HG03108 (cell line): ENCODE results near the gene EXOSC1.
"Not testable (repeated sequence)": the region's sequence is repeated elsewhere in the genome, so short reads cannot be mapped to it uniquely, and the experiment has no call there.

ENCODE experiments used
- ATAC-seq: cut with Tn5 transposase; IDR thresholded peaks from one replicate; pipeline ENCODE4 v1.9.1; 2021; ENCODE audit warnings: moderate library complexity; ENCODE audit not compliant: unreplicated experiment

The EXOSC1 gene

GRCh38 chr10:97459933-97460332 lies 14.1 kb upstream of the EXOSC1 start:
- no peak for ATAC-seq

DNA sequence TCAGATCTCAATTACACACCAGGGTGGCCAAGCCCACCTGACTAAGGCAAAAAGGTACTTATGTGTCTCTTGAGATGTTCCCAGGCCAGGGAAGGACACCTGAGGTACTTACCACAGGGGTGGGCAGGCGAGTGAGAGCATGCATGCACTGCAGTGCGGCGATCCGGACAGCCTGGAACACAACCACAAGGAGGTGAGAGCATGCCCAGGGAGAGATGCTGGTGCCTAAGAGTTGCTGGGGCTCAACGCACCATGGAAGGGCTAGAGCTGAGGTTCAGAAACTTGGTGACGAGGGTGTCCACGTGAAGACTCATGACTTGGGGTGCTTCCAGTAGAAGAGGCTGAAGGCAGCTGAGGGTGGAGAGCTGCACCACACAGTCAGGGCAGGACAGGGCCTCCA lies 13.3 kb upstream of the EXOSC1 start:
- no peak for ATAC-seq

- ATAC-seq: no peak
Observed at GRCh38 chr10:97456686-97457065, 10.9 kb upstream of the EXOSC1 start.

- ATAC-seq: no peak
Observed at GRCh38 chr10:97456034-97456685, 10.4 kb upstream of the EXOSC1 start.

GRCh38 chr10:97454330-97455036 lies 8.7 kb upstream of the EXOSC1 start:
- ATAC-seq: no peak

DNA sequence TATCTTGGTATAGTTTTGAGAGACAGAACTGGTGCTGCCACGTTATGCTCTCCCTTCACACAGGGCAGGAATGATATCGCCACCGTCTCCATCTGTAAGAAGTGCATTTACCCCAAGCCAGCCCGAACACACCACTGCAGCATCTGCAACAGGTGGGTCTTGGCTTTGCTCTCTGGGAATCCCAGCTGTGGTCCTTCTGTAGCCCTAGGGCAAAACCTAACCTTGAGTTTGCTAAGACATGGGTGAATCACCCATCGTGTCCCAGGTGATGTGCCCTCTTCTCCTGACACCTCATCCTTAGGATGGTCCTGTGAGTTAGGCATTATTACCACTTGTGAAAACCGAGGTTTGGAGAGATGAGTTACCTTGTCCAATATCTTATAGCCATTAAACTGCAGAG lies 6.5 kb upstream of the EXOSC1 start:
- no peak for ATAC-seq

GRCh38 chr10:97451605-97452004 lies 5.8 kb upstream of the EXOSC1 start:
- no peak for ATAC-seq

GRCh38 chr10:97450828-97451227 lies 5.0 kb upstream of the EXOSC1 start:
- no peak for ATAC-seq

DNA sequence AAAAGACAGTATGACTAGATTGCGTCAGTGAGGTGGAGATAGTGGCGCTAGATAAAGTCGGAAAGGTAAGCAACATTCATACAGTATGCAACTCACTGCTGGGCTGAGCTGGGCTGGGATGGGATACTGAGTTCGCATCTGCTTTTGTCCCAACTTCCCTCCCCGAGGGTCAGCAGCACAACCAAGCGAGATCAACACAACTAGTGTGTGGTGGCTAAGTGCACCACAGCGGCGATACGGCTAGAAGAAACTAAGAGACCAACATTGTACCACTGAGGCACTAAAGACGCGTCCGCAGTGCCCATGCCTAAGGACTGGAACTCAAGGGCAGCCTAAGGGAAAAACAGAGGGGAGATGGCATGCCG lies 467 bp downstream of the EXOSC1 start:
- ATAC-seq: no peak

DNA sequence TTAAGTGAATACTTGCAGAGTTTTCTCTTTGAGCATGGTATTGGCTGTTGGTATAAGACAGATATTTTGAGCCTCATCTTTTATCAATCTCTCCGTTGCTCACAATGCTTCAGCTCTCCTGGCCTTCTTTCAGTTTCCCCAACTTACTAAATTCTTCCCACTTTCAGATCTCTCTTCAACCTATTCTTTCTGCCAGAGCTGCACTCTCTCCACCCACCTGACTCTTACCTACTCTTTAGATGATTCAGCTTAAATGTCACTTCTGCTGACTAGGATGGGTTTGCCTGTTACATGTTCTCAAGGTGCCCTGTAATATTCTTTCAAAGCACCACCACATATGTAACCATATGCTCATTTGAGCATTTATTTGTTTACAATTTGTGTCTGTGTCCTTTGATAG lies 1.6 kb downstream of the EXOSC1 start:
- ATAC-seq: no peak

- ATAC-seq: no peak
Observed at GRCh38 chr10:97442277-97442676, 3.5 kb downstream of the EXOSC1 start.

DNA sequence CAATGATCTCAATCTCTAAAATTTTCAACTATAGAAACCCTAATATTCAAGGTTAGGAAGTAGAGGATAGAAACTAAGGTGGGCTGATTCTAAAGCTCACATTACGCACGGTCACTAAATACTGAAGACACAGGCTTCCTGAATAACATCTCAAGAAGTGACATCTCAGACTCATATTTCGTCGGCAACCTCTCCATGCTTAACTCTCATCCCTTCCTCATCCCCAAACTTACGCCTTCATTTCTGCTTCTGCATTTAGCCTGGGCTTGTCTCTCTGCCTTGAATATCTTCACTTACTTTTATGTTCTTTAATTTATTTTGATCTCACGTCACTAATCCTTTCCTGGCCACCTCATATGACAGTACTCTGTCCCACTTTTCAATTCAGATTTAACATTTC lies 10.6 kb downstream of the EXOSC1 start:
- no peak for ATAC-seq

- no peak for ATAC-seq
Observed at GRCh38 chr10:97434557-97434956, 11.2 kb downstream of the EXOSC1 start.

DNA sequence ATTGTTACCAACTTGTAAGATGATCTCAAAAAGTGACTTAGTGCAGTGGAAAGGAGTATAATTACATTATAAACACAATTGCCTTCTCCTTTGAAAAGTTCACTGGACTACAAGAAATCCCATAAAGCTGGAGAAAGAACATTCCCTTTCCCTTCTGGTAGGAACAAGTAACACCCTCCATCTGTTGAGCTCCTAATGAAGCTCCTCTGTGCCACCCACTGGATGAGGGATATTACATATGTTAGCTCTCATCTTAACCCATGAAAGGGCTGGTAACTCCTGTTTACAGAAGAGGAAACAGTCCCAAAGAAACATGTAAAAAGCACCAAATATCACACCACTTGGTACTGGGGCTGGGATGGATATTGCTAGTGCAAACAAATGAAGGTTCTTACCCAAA lies 11.8 kb downstream of the EXOSC1 start:
- ATAC-seq: no peak

DNA sequence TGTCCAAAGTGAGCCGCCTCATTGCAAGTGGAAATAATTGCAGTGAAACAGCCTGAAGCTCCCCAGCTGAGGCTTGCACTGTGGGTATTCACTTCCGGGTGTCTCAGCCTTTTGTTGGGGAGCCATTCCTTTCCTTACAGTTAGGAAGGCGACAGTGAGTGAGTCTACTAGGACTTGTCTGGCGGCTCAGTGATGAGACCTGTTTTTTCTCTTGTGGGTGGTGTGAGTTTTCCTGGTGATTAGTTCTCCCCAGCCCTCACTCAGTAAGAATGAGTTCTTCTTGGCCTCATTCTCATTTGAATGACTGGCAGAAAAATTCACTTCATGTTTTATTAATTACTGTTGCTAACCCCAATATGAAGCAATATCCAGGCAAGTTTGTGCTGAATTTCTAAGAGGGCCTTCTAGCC lies 17.2 kb downstream of the EXOSC1 start:
- ATAC-seq: no peak

DNA sequence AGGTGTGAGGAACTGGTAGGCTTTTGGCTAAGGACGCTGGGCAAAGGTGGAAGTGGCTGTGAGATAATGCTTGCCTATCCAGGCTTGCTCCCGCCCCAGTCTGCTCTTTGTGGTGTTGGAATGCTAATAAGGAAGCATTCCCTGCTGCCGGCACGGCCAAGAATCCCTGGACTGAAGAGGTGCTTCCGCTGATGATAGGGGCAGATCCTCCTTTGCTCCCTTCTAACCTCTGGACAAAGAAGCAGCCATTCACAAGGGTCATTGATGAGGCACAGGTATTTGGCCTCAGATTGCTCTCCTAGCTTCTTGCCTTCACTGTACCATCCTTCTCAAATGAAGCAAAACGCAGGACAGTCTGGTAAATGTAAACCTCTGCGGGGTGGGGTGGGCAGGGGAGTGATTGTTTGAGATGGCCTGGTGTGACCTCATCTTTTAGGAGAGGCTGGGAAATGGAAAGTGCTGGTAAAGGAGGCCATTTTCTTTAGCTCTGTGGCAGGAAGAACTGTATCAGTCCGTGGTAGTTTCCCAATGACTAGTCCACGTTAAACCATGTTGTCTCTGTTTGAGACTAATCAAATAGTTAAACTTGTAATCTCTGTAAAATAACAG lies 18.1 kb downstream of the EXOSC1 start:
- ATAC-seq: no peak

- no peak for ATAC-seq
Observed at GRCh38 chr10:97426776-97427570, 18.8 kb downstream of the EXOSC1 start.

DNA sequence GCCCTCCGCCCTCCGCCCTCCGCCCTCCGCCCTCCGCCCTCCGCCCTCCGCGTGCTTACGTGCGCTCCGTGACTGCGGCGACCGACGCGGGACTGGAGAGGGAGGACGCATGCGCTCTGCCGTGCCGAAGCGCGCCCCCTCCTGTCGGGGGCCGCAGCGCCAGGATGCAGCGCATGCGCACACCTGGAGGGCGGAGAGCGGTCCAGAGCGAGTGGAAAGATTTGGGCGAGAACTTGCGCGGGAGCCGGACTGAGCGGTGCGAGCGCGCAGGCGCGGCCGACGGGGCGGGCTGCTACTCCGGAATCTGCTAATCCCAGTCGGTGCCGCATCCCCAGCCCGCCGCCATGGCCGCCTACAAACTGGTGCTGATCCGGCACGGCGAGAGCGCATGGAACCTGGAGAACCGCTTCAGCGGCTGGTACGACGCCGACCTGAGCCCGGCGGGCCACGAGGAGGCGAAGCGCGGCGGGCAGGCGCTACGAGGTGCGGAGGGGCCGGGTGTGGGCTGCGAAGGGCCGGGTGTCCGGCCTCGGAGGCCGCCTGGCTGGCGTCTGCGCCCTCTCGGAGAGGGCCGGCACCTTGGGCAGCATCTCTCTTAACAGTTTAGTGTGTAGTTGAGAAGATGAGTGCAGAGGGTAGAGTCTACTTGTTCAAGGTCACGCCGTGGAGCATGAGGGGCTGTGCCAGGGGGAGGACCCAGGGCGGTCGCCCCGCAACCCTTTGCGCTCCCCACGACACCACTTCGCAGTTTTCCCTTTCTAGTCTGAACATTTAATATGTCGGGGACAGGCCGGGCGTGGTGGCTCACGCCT lies 19.6 kb downstream of the EXOSC1 start, which contains the start of gene PGAM1:
PGAM1 (plus strand) TSS at position 228 of the 812 bp plus-strand sequence; CDS start at position 345, 117 bp downstream.
- peak; percentile 85 for ATAC-seq

DNA sequence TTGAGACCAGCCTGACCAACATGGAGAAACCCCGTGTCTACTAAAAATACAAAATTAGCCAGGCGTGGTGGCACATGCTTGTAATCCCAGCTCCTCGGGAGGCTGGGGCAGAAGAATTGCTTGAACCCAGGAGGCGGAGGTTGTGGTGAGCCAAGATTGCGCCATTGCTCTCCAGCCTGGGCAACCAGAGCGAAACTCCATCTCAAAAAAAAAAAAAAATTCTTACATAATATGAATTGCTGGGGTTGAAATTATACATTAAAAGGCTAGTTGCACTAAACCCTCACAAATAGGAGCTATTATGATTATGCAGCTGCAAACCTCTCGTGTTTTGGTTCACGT lies 22.1 kb downstream of the EXOSC1 start:
- ATAC-seq: not testable (repeated sequence)

DNA sequence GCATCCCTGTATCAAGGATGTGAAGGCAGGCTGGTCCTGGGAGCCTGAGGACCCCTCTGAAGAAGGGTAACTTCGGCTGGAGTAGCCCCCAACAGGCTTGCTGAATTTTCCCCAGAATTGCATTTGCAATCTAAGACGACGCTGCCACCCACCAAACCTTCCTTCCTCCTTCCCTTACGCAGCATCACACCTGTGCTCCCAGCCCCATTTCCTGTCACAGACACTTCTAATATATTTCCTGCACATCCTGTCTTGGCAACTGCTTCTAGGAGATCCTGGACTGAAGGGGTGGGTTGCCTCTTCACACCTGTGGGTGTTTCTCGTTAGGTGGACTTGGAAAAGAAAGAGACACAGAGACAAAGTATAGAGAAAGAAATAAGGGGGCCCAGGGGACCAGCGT lies 29.2 kb downstream of the EXOSC1 start:
- no peak for ATAC-seq

DNA sequence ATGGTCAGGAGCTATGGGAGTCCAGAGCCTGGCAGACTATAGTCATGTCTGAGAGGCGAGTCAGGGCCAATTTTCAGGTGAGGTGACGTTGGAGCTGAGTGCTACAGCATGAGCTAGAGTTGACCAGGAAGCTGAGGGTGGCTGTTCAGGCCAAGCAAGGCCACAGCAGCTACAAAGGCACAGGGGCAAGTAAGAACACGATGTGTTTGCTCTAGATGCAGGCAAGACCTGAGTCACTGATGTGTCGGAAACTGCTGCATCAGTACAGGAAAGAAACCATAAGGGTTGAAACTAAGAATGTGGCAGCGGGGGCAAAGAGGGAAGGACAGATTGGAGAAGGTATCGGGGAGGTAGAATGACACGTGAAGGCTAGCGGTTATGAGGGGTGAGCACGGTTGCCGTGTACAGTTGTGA lies 32.9 kb downstream of the EXOSC1 start:
- ATAC-seq: no peak
